Liver (tissue), 9 donors: ENCODE results near the gene CDC16. TPM values are rescaled to one million over a fixed set of nuclear protein-coding genes. Genes with fewer than 3 reads are reported as not detected.

ENCODE experiments used
- DNase-seq: peaks from one replicate; pipeline ENCODE4 v3.0.0-alpha.2; 2017; ENCODE audit warnings: low spot score
- H3K27ac ChIP-seq, 2 donors: one replicate each; pipeline ENCODE4 v1.7.0; 2013; ENCODE audit warnings: inconsistent platforms in 2 of 2, low read length in 2 of 2, control low read depth in 1 of 2, low read depth in 1 of 2, mild to moderate bottlenecking in 1 of 2
- H3K27me3 ChIP-seq, 4 donors: one replicate each; pipeline versions ENCODE4 v1.6.1 to v1.7.0; 2013; ENCODE audit warnings: low read length in 3 of 4, inconsistent platforms in 1 of 4, mild to moderate bottlenecking in 1 of 4, moderate library complexity in 1 of 4; ENCODE audit not compliant: control insufficient read depth in 4 of 4, insufficient read depth in 4 of 4
- H3K36me3 ChIP-seq, 4 donors: one replicate each; pipeline versions ENCODE4 v1.6.1 to v1.7.0; 2013; ENCODE audit warnings: low read length in 3 of 4, mild to moderate bottlenecking in 3 of 4, low read depth in 1 of 4, moderate library complexity in 1 of 4; ENCODE audit not compliant: control insufficient read depth in 4 of 4, insufficient read depth in 3 of 4
- H3K4me1 ChIP-seq, 4 donors: one replicate each; pipeline versions ENCODE4 v1.6.1 to v1.7.0; 2013; ENCODE audit warnings: low read length in 3 of 4, mild to moderate bottlenecking in 3 of 4, moderate library complexity in 1 of 4; ENCODE audit not compliant: control insufficient read depth in 4 of 4, insufficient read depth in 4 of 4
- H3K4me3 ChIP-seq, 3 donors: one replicate each; pipeline versions ENCODE4 v1.6.1 to v1.7.0; 2013; ENCODE audit warnings: low read length in 3 of 3, control low read depth in 1 of 3, low read depth in 1 of 3, mild to moderate bottlenecking in 1 of 3
- H3K9ac ChIP-seq, 2 donors: one replicate each; pipeline ENCODE4 v1.7.0; 2013; ENCODE audit warnings: low read length in 2 of 2, mild to moderate bottlenecking in 2 of 2, moderate library complexity in 2 of 2, control low read depth in 1 of 2, low read depth in 1 of 2
- H3K9me3 ChIP-seq, 4 donors: one replicate each; pipeline versions ENCODE4 v1.6.1 to v1.7.0; 2013; ENCODE audit warnings: low read length in 3 of 4; ENCODE audit not compliant: control insufficient read depth in 4 of 4
- EGR1 ChIP-seq, 2 donors: IDR thresholded peaks; 2 replicates each; pipeline ENCODE4 v1.6.1; 2016 to 2018; ENCODE audit warnings: antibody characterized with exemption in 2 of 2, low read depth in 2 of 2
- FOXA1 ChIP-seq: IDR thresholded peaks from 2 replicates; pipeline ENCODE4 v1.6.1; 2016; ENCODE audit warnings: antibody characterized with exemption
- FOXA2 ChIP-seq: IDR thresholded peaks from 2 replicates; pipeline ENCODE4 v1.6.1; 2016; ENCODE audit warnings: antibody characterized with exemption
- GABPA ChIP-seq, 2 donors: IDR thresholded peaks in 1 of 2; conservative IDR thresholded peaks in 1 of 2; 2 replicates each; pipeline ENCODE4 v1.6.1; 2016; ENCODE audit warnings: antibody characterized with exemption in 2 of 2, mild to moderate bottlenecking in 1 of 2, moderate library complexity in 1 of 2
- HNF4A ChIP-seq, 2 donors: conservative IDR thresholded peaks; 2 replicates each; pipeline ENCODE4 v1.6.1; 2016; ENCODE audit warnings: antibody characterized with exemption in 2 of 2, mild to moderate bottlenecking in 2 of 2
- HNF4G ChIP-seq: IDR thresholded peaks from 2 replicates; pipeline ENCODE4 v1.6.1; 2016; ENCODE audit warnings: antibody characterized with exemption
- JUND ChIP-seq, 2 donors: IDR thresholded peaks; 2 replicates each; pipeline ENCODE4 v1.6.1; 2016; ENCODE audit warnings: antibody characterized with exemption in 2 of 2
- NR2F2 ChIP-seq: IDR thresholded peaks from 2 replicates; pipeline ENCODE4 v1.6.1; 2016; ENCODE audit warnings: antibody characterized with exemption
- RAD21 ChIP-seq, 2 donors: IDR thresholded peaks; 2 replicates each; pipeline ENCODE4 v1.6.1; 2016; ENCODE audit warnings: antibody characterized with exemption in 2 of 2, mild to moderate bottlenecking in 2 of 2
- RXRA ChIP-seq, 2 donors: IDR thresholded peaks; 2 replicates each; pipeline ENCODE4 v1.6.1; 2017 to 2018; ENCODE audit warnings: antibody characterized with exemption in 2 of 2, mild to moderate bottlenecking in 1 of 2
- SP1 ChIP-seq: IDR thresholded peaks from 2 replicates; pipeline ENCODE4 v1.6.1; 2018; ENCODE audit warnings: antibody characterized with exemption, mild to moderate bottlenecking
- TAF1 ChIP-seq: conservative IDR thresholded peaks from 2 replicates; pipeline ENCODE4 v1.6.1; 2016; ENCODE audit warnings: antibody characterized with exemption, mild to moderate bottlenecking
- YY1 ChIP-seq: IDR thresholded peaks from 2 replicates; pipeline ENCODE4 v1.6.1; 2016; ENCODE audit warnings: antibody characterized with exemption, mild to moderate bottlenecking
- WGBS: extraction: QIAGEN DNeasy Blood & Tissue Kit; methylation state at CpG from one replicate; pipeline ENCODE4 v1.1.7; 2013; 5-methylcytosine and 5-hydroxymethylcytosine counted together
- polyA plus RNA-seq, 2 donors: library from polyadenylated mRNA; stranded (reverse) in 1 of 2; unstranded in 1 of 2; fragments of 200-250 nt in 1 of 2; fragments of >200 nt in 1 of 2; fragmentation: Nextera tagmentation in 1 of 2; extraction: Ambion mirVana in 1 of 2; gene quantifications; one replicate each; pipeline versions ENCODE4 v1.2.1 to v1.2.3, GENCODE V29; 2013 to 2015
- total RNA-seq, 2 donors: library from RNA; depleted of rRNA; stranded (reverse); fragments of >200 nt; gene quantifications; one replicate each; pipeline ENCODE4 v1.2.3, GENCODE V29; 2014
- TF ChIP-seq, protein P1 (sequence below): fragments of 150-350 bp; IDR thresholded peaks from 2 replicates; pipeline ENCODE4 v1.5.1; 2017; ENCODE audit warnings: improper control_type of control experiment, low read depth, low read length; ENCODE audit not compliant: missing input control
- TF ChIP-seq, protein P2 (sequence below): IDR thresholded peaks from 2 replicates; pipeline ENCODE4 v1.6.1; 2016; ENCODE audit warnings: antibody characterized with exemption
- TF ChIP-seq, protein P3 (sequence below): IDR thresholded peaks from 2 replicates; pipeline ENCODE4 v1.6.1; 2016; ENCODE audit warnings: antibody characterized with exemption, mild to moderate bottlenecking
- TF ChIP-seq, protein P4 (sequence below): IDR thresholded peaks from 2 replicates; pipeline ENCODE4 v1.6.1; 2016; ENCODE audit warnings: antibody characterized with exemption
- donor health status: healthy.
- donor health status: healthy.
- donor health status: healthy.
- donor health status: healthy.
- donor health status: healthy.

The CDC16 gene
- total and polyA plus RNA-seq, 4 donors, result 23.0 to 38.7 (median 30.8) TPM

DNA sequence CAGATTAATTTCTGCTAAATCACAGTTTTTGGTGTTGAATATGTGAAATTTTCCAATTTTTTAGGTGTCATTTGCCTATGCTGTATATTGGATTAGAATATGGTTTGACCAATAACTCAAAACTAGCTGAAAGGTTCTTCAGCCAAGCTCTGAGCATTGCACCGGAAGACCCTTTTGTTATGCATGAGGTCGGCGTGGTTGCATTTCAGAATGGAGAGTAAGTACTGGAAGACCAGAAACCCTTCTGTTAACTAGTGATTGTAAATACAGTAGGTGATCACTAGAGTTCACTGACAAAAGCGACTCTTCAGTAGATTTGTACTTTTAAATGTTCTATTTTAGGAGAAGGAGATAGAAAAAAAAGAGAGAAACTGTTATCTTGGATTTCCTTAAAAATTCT, 22.3 kb downstream of the CDC16 start:
- WGBS, result 96% methylated on average over 4 of the region's 4 CpGs
- no peak for TF ChIP-seq YY1
- TF ChIP-seq FOXA1, result no peak
- TF ChIP-seq NR2F2, result no peak
- TF ChIP-seq TAF1, result no peak
- TF ChIP-seq SP1, result no peak
- TF ChIP-seq GABPA (IDR thresholded peaks at IDR 0.05 in 1 of 2, conservative IDR thresholded peaks at IDR 0.05 in 1 of 2), result no peak
- no peak for TF ChIP-seq HNF4G
- Histone ChIP-seq H3K9me3 (no peaks in the 10 kb centered on the region), H3K4me3 (no peak overlapping the region), H3K9ac (no peak overlapping the region), H3K4me1 (no peaks in the 10 kb centered on the region), H3K27ac (no peak overlapping the region), H3K36me3 (peaks cover 18 to 72% (median 58%) of the 10 kb centered on the region in 4 donors), H3K27me3 (no peaks in the 10 kb centered on the region)
- no peak for DNase-seq

DNA sequence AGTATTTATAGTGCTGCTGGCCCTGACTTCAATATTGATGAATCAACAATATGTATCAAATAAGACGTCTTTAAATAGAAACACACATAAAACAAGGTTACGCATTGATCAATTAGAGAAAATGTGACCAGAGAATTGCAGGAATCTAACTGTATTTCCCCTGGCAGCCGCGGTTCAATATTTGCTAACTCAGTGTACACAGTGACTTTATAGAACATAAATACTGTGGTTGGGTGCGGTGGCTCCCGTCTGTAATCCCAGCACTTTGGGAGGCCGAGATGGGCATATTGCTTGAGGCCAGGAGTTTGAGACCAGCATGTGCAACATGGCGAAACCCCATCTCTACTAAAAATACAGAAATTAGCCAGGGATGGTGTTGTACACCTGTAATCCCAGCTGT, 23.9 kb downstream of the CDC16 start:
- WGBS, result 84% methylated on average over 8 of the region's 8 CpGs
- Histone ChIP-seq H3K27ac (no peak overlapping the region), H3K9ac (no peak overlapping the region), H3K27me3 (no peaks in the 10 kb centered on the region), H3K4me1 (no peaks in the 10 kb centered on the region), H3K9me3 (no peaks in the 10 kb centered on the region), H3K4me3 (no peak overlapping the region), H3K36me3 (peaks cover 17 to 74% (median 69%) of the 10 kb centered on the region in 4 donors)
- no peak for DNase-seq
- TF ChIP-seq GABPA (IDR thresholded peaks at IDR 0.05 in 1 of 2, conservative IDR thresholded peaks at IDR 0.05 in 1 of 2) (no peak), FOXA2 (no peak), HNF4G (no peak), HNF4A (conservative IDR thresholded peaks at IDR 0.05) (no peak), FOXA1 (no peak), SP1 (no peak), RXRA (IDR thresholded peaks at IDR 0.05) (no peak), RAD21 (IDR thresholded peaks at IDR 0.05) (no peak), YY1 (no peak), JUND (IDR thresholded peaks at IDR 0.05) (no peak), EGR1 (IDR thresholded peaks at IDR 0.05; ENCODE audit: low read depth in 2 of 2) (no peak), TAF1 (no peak)
- TF ChIP-seq, protein P1, sequence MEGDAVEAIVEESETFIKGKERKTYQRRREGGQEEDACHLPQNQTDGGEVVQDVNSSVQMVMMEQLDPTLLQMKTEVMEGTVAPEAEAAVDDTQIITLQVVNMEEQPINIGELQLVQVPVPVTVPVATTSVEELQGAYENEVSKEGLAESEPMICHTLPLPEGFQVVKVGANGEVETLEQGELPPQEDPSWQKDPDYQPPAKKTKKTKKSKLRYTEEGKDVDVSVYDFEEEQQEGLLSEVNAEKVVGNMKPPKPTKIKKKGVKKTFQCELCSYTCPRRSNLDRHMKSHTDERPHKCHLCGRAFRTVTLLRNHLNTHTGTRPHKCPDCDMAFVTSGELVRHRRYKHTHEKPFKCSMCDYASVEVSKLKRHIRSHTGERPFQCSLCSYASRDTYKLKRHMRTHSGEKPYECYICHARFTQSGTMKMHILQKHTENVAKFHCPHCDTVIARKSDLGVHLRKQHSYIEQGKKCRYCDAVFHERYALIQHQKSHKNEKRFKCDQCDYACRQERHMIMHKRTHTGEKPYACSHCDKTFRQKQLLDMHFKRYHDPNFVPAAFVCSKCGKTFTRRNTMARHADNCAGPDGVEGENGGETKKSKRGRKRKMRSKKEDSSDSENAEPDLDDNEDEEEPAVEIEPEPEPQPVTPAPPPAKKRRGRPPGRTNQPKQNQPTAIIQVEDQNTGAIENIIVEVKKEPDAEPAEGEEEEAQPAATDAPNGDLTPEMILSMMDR, result no peak
- TF ChIP-seq, protein P2, sequence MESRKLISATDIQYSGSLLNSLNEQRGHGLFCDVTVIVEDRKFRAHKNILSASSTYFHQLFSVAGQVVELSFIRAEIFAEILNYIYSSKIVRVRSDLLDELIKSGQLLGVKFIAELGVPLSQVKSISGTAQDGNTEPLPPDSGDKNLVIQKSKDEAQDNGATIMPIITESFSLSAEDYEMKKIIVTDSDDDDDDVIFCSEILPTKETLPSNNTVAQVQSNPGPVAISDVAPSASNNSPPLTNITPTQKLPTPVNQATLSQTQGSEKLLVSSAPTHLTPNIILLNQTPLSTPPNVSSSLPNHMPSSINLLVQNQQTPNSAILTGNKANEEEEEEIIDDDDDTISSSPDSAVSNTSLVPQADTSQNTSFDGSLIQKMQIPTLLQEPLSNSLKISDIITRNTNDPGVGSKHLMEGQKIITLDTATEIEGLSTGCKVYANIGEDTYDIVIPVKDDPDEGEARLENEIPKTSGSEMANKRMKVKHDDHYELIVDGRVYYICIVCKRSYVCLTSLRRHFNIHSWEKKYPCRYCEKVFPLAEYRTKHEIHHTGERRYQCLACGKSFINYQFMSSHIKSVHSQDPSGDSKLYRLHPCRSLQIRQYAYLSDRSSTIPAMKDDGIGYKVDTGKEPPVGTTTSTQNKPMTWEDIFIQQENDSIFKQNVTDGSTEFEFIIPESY, result no peak
- TF ChIP-seq, protein P3, sequence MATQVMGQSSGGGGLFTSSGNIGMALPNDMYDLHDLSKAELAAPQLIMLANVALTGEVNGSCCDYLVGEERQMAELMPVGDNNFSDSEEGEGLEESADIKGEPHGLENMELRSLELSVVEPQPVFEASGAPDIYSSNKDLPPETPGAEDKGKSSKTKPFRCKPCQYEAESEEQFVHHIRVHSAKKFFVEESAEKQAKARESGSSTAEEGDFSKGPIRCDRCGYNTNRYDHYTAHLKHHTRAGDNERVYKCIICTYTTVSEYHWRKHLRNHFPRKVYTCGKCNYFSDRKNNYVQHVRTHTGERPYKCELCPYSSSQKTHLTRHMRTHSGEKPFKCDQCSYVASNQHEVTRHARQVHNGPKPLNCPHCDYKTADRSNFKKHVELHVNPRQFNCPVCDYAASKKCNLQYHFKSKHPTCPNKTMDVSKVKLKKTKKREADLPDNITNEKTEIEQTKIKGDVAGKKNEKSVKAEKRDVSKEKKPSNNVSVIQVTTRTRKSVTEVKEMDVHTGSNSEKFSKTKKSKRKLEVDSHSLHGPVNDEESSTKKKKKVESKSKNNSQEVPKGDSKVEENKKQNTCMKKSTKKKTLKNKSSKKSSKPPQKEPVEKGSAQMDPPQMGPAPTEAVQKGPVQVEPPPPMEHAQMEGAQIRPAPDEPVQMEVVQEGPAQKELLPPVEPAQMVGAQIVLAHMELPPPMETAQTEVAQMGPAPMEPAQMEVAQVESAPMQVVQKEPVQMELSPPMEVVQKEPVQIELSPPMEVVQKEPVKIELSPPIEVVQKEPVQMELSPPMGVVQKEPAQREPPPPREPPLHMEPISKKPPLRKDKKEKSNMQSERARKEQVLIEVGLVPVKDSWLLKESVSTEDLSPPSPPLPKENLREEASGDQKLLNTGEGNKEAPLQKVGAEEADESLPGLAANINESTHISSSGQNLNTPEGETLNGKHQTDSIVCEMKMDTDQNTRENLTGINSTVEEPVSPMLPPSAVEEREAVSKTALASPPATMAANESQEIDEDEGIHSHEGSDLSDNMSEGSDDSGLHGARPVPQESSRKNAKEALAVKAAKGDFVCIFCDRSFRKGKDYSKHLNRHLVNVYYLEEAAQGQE, result no peak
- TF ChIP-seq, protein P4, sequence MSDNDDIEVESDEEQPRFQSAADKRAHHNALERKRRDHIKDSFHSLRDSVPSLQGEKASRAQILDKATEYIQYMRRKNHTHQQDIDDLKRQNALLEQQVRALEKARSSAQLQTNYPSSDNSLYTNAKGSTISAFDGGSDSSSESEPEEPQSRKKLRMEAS, result no peak
